Common myeloid progenitor, CD34-positive (primary cell): ENCODE results near the gene TBC1D10A.

Source experiments
- CTCF ChIA-PET: fragments of 350-600 bp; sonication (Branson Sonifier 250); formaldehyde crosslinking; loops from one replicate; lab custom pipeline; 2021; ENCODE audit warnings: antibody characterized with exemption; lab: Charles Lee
- POLR2A ChIA-PET: fragments of 350-600 bp; sonication (Branson Sonifier 250); formaldehyde crosslinking; loops from one replicate; lab custom pipeline; 2021; ENCODE audit warnings: antibody characterized with exemption; lab: Charles Lee
- DNase-seq, 3 donors: peaks; one replicate each; pipeline versions ENCODE4 v3.0.0 to v3.0.0-alpha.2; 2013
- H3K27ac ChIP-seq, 2 experiments: 1 replicate in 1 of 2; 2 replicates in 1 of 2; pipeline ENCODE4 v1.7.0; 2013; ENCODE audit warnings: inconsistent platforms in 2 of 2, low read length in 2 of 2, mild to moderate bottlenecking in 2 of 2, low read depth in 1 of 2, moderate library complexity in 1 of 2; ENCODE audit not compliant: severe bottlenecking in 2 of 2, insufficient read depth in 1 of 2, poor library complexity in 1 of 2
- H3K27me3 ChIP-seq, 5 experiments: replicated peaks in 2 of 5; 1 replicate in 3 of 5; 2 replicates in 2 of 5; pipeline versions ENCODE4 v1.6.1 to v1.7.0; 2013; ENCODE audit warnings: low read length in 4 of 5, mild to moderate bottlenecking in 2 of 5, moderate library complexity in 2 of 5, inconsistent platforms in 1 of 5; ENCODE audit not compliant: insufficient read depth in 5 of 5, control insufficient read depth in 4 of 5
- H3K36me3 ChIP-seq, 4 experiments: 1 replicate in 2 of 4; 2 replicates in 2 of 4; pipeline versions ENCODE4 v1.6.1 to v1.7.0; 2013; ENCODE audit warnings: low read length in 3 of 4, control low read depth in 1 of 4, mild to moderate bottlenecking in 1 of 4; ENCODE audit not compliant: control insufficient read depth in 4 of 4, insufficient read depth in 4 of 4
- H3K4me1 ChIP-seq, 4 experiments: 1 replicate in 3 of 4; 2 replicates in 1 of 4; pipeline versions ENCODE4 v1.6.1 to v1.7.1; 2013; ENCODE audit warnings: low read length in 3 of 4, mild to moderate bottlenecking in 3 of 4, control low read depth in 1 of 4, inconsistent platforms in 1 of 4, moderate library complexity in 1 of 4; ENCODE audit not compliant: control insufficient read depth in 4 of 4, insufficient read depth in 4 of 4; ENCODE audit errors: control extremely low read depth in 1 of 4
- H3K4me3 ChIP-seq, 7 experiments: 1 replicate in 4 of 7; 2 replicates in 3 of 7; pipeline versions ENCODE4 v1.5.1 to v1.7.0; 2013; ENCODE audit warnings: mild to moderate bottlenecking in 7 of 7, low read length in 6 of 7, moderate library complexity in 6 of 7, inconsistent platforms in 2 of 7, low read depth in 2 of 7, control low read depth in 1 of 7; ENCODE audit not compliant: insufficient read depth in 4 of 7, control insufficient read depth in 1 of 7; ENCODE audit errors: extremely low read depth in 1 of 7
- H3K9me3 ChIP-seq, 5 experiments: 1 replicate in 4 of 5; 2 replicates in 1 of 5; pipeline versions ENCODE4 v1.6.1 to v1.7.1; 2013; ENCODE audit warnings: low read length in 4 of 5, mild to moderate bottlenecking in 2 of 5, inconsistent platforms in 1 of 5, low read depth in 1 of 5, moderate library complexity in 1 of 5; ENCODE audit not compliant: control insufficient read depth in 4 of 5, insufficient read depth in 2 of 5; ENCODE audit errors: control extremely low read depth in 1 of 5
- WGBS: methylation state at CpG from one replicate; pipeline ENCODE4 v1.1.5; 2013; ENCODE audit not compliant: insufficient coverage; 5-methylcytosine and 5-hydroxymethylcytosine counted together

TBC1D10A gene

GRCh38 chr22:30247974-30248373, 78.8 kb downstream of the TBC1D10A start:
- CTCF ChIA-PET = interaction anchor here (1.0 to 1.1 kb wide), 2 partner anchors 40 to 140 kb away, joined by 3 read pairs; no protein-coding TSS in a partner anchor
- Histone ChIP-seq H3K27ac (no peak overlapping the region), H3K4me1 (peaks cover 1 to 50% (median 42%) of the 10 kb centered on the region in 4 experiments), H3K36me3 (no peaks in the 10 kb centered on the region), H3K4me3 (peak overlapping the region in 2 of 7 experiments; percentile 5 to 23), H3K9me3 (no peaks in the 10 kb centered on the region), H3K27me3 (peaks cover 0 to 33% (median 4%) of the 10 kb centered on the region in 5 experiments)
- POLR2A ChIA-PET = no interaction called here
- 4% methylated on average over 11 of the region's 12 CpGs for WGBS
- DNase-seq = peak in 1 of 3 donors; percentile 41

DNA sequence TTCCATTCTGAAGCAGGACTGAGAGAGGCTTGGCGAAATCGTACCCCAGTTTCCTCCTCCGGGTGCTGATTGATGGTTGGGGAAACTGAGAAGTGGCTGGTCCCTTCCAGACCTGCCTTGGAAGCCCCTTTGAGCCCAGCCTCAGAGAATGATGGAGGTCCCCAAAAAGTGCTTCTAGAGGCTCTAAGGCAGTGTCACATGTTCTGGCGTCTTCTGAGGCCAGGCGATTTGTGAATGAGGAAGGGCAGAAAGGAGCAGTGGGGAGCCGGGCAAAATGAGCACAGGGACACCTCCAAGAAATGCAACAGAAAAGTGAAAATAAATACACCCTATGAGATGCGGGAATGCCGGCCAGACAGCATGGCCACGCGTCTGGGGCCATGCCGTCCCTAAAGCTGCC, 79.2 kb downstream of the TBC1D10A start:
- WGBS = 52% methylated on average over 10 of the region's 11 CpGs
- Histone ChIP-seq H3K4me3 (no peak overlapping the region), H3K27me3 (peaks cover 0 to 33% (median 4%) of the 10 kb centered on the region in 5 experiments), H3K27ac (no peak overlapping the region), H3K9me3 (no peaks in the 10 kb centered on the region), H3K4me1 (peaks cover 1 to 46% (median 37%) of the 10 kb centered on the region in 4 experiments), H3K36me3 (no peaks in the 10 kb centered on the region)
- CTCF ChIA-PET = interaction anchor here (1.0 to 1.1 kb wide), 2 partner anchors 40 to 140 kb away, joined by 3 read pairs; no protein-coding TSS in a partner anchor
- POLR2A ChIA-PET = interaction anchor here (0.6 kb wide), 1 partner anchor 17 kb away, joined by 3 read pairs; no protein-coding TSS in a partner anchor
- peak in 1 of 3 donors; percentile 42 for DNase-seq

GRCh38 chr22:30246814-30247376, 79.8 kb downstream of the TBC1D10A start:
- Histone ChIP-seq H3K27me3 (peaks cover 0 to 33% (median 4%) of the 10 kb centered on the region in 5 experiments), H3K4me3 (peak overlapping the region in 5 of 7 experiments; percentile 2 to 71 (median 59)), H3K36me3 (no peaks in the 10 kb centered on the region), H3K27ac (no peak overlapping the region), H3K4me1 (peaks cover 1 to 40% (median 34%) of the 10 kb centered on the region in 4 experiments), H3K9me3 (no peaks in the 10 kb centered on the region)
- POLR2A ChIA-PET = interaction anchor here (0.6 kb wide), 2 partner anchors 16 to 22 kb away, joined by 3 read pairs; no protein-coding TSS in a partner anchor
- WGBS = 13% methylated on average over 15 of the region's 15 CpGs
- CTCF ChIA-PET = no interaction called here
- DNase-seq = no peak

DNA sequence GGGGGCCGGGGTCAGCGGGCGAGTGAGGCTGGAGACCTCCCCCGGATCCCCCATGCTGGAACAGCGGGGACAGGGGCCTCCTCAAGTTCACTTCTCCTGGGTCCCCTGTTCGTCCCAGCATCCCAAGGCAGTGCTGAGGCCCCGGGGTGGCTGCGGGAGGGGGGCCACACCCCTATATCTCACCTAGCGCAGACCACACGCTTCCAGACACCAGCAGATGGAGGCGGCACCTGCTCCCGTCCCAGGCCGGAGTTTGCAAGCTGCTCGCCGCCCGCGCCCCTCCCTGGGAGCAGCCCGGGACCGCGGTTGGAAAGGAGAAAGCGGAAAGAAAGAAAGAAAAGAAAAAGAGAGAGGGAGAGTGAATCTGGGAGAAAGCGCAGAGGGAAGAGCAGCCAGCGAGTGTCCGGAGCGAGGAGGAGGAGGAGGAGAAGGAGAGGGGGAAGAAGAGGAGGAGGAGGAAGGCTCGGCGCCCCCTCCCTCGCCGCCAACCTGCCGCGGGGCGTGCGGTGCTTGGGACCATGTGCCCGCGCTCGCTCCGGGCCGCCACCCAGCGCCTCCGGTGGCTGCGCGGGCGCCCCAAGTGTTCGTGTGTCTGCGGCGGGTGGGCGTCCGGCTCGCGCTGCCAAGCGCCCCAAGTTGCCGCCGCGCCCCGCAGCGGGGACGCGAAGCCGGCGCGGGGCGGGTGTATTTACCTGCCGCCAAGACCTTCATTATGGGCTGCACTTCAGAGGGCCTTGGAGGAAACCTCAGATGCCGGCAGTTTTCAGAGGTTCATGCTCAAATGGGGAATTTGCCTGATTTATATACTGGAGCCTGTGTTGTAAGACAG, 80.5 kb downstream of the TBC1D10A start, which contains the start of gene LIF:
LIF (minus strand) TSS at position 775 of the 829 bp plus-strand sequence; CDS start at position 711, 64 bp downstream.
- no peaks in the 10 kb centered on the region for H3K36me3 ChIP-seq
- H3K27ac ChIP-seq = no peak within 1 kb of the TSS
- peaks cover 1 to 39% (median 34%) of the 10 kb centered on the region in 4 experiments for H3K4me1 ChIP-seq
- H3K4me3 ChIP-seq = peak within 1 kb of the TSS in 6 of 7 experiments; percentile 25 to 71 (median 54)
- no peaks in the 10 kb centered on the region for H3K9me3 ChIP-seq
- ChIA-PET CTCF (no interaction called here), POLR2A (interaction anchor here (0.6 to 0.7 kb wide), 2 partner anchors 21 to 65 kb away, joined by 3 read pairs; no protein-coding TSS in a partner anchor)
- DNase-seq = peak; percentile 42 to 77 (median 66)
- H3K27me3 ChIP-seq = peaks cover 0 to 33% (median 4%) of the 10 kb centered on the region in 5 experiments
- whole genome bisulfite sequencing = 5% methylated on average over 44 of the region's 64 CpGs

GRCh38 chr22:30245181-30245984, 81.4 kb downstream of the TBC1D10A start:
- CTCF ChIA-PET = interaction anchor here (1.8 kb wide), 1 partner anchor 10 kb away, joined by 4 read pairs; no protein-coding TSS in a partner anchor
- no peaks in the 10 kb centered on the region for H3K36me3 ChIP-seq
- DNase-seq = no peak
- peaks cover 1 to 39% (median 34%) of the 10 kb centered on the region in 4 experiments for H3K4me1 ChIP-seq
- no peak overlapping the region for H3K27ac ChIP-seq
- POLR2A ChIA-PET = interaction anchor here (0.7 kb wide), 1 partner anchor 64 kb away, joined by 3 read pairs; no protein-coding TSS in a partner anchor
- WGBS = 48% methylated on average over 5 of the region's 15 CpGs
- H3K9me3 ChIP-seq = no peaks in the 10 kb centered on the region
- H3K27me3 ChIP-seq = peaks cover 0 to 33% (median 4%) of the 10 kb centered on the region in 5 experiments
- peak overlapping the region in 4 of 7 experiments; percentile 50 to 71 (median 62) for H3K4me3 ChIP-seq

- Histone ChIP-seq H3K4me1 (peaks cover 1 to 39% (median 34%) of the 10 kb centered on the region in 4 experiments), H3K27me3 (peaks cover 0 to 33% (median 4%) of the 10 kb centered on the region in 5 experiments), H3K36me3 (no peaks in the 10 kb centered on the region), H3K27ac (no peak overlapping the region), H3K4me3 (peak overlapping the region in 1 of 7 experiments; percentile 59), H3K9me3 (no peaks in the 10 kb centered on the region)
- no peak for DNase-seq
- ChIA-PET CTCF (interaction anchor here (1.8 kb wide), 1 partner anchor 11 kb away, joined by 4 read pairs; no protein-coding TSS in a partner anchor), POLR2A (no interaction called here)
- 100% methylated on average over 4 of the region's 5 CpGs for WGBS
Observed at GRCh38 chr22:30244641-30245040, 82.1 kb downstream of the TBC1D10A start.
